Body of pancreas (tissue), 4 donors: ENCODE measurements around the gene COX7A1. TPM values are rescaled to one million over a fixed set of nuclear protein-coding genes. Genes with fewer than 3 reads are reported as not detected.

Experiments
- ATAC-seq: fragments of 150-250 bp; one replicate; pipeline ENCODE4 v1.9.1; 2016
- DNase-seq, 4 donors: peaks; one replicate each; pipeline ENCODE4 v3.0.0-alpha.2; 2019
- H3K27ac ChIP-seq, 4 donors: fragments of 200-600 bp; sonication (generic); 1 replicate in 3 of 4; 2 replicates in 1 of 4; pipeline versions ENCODE4 v1.5.1 to v1.6.1; 2016 to 2019; ENCODE audit warnings: mild to moderate bottlenecking in 1 of 4, mixed read lengths in 1 of 4, moderate library complexity in 1 of 4
- H3K27me3 ChIP-seq, 2 donors: fragments of 200-600 bp; sonication (generic); one replicate each; pipeline ENCODE4 v1.6.0; 2016; ENCODE audit warnings: mild to moderate bottlenecking in 1 of 2
- H3K36me3 ChIP-seq, 2 donors: fragments of 200-600 bp; sonication (generic); replicated peaks in 1 of 2; 2 replicates each; pipeline ENCODE4 v1.5.1; 2016; ENCODE audit warnings: low read depth in 2 of 2; ENCODE audit not compliant: insufficient read depth in 1 of 2
- H3K4me1 ChIP-seq: fragments of 200-600 bp; sonication (generic); one replicate; pipeline ENCODE4 v1.6.0; 2016
- H3K4me3 ChIP-seq, 2 donors: fragments of 200-600 bp; sonication (generic); 1 replicate in 1 of 2; 2 replicates in 1 of 2; pipeline ENCODE4 v1.5.1; 2016 to 2019
- H3K9me3 ChIP-seq, 3 donors: fragments of 200-600 bp; sonication (generic); 1 replicate in 2 of 3; 2 replicates in 1 of 3; pipeline ENCODE4 v1.5.1; 2016
- CTCF ChIP-seq, 7 experiments: fragments of 450-650 bp in 4 of 7; fragments of 200-600 bp in 3 of 7; sonication (generic) in 3 of 7; IDR thresholded peaks; one replicate each; pipeline ENCODE4 v1.5.1; 2016 to 2019; ENCODE audit warnings: antibody characterized with exemption in 7 of 7
- POLR2A ChIP-seq, 3 donors: fragments of 450-650 bp; IDR thresholded peaks; one replicate each; pipeline ENCODE4 v1.6.1; 2016; ENCODE audit warnings: antibody characterized with exemption in 3 of 3, mild to moderate bottlenecking in 2 of 3
- WGBS, 2 donors: methylation state at CpG; one replicate each; pipeline ENCODE4 v1.1.5; 2017; 5-methylcytosine and 5-hydroxymethylcytosine counted together
- intact Hi-C: fragments of 100-400 bp; cut with DNase I; formaldehyde crosslinking; loops from one replicate; pipeline ENCODE4 v1.15.1; 2023
- total RNA-seq, 2 donors: library from RNA; depleted of rRNA; stranded (reverse); fragments of >200 nt; gene quantifications; one replicate each; pipeline ENCODE4 v1.1.0, GENCODE V29; 2016

COX7A1 gene
- total RNA-seq, 2 donors from 2014 or later = 1.6 to 29.0 TPM

GRCh38 chr19:36110487-36111199 is 41.6 kb downstream of the COX7A1 start, which contains the start of gene OVOL3:
OVOL3 (plus strand) TSS chr19:36111143; CDS start chr19:36111203, 60 bp downstream.
- Histone ChIP-seq H3K4me1 (peaks cover 11% of the 10 kb centered on the region), H3K36me3 (no peaks in the 10 kb centered on the region), H3K27ac (no peak within 1 kb of the TSS), H3K27me3 (no peaks in the 10 kb centered on the region), H3K9me3 (no peaks in the 10 kb centered on the region), H3K4me3 (no peak within 1 kb of the TSS)
- TF ChIP-seq CTCF (IDR thresholded peaks at IDR 0.05) (no peak), POLR2A (IDR thresholded peaks at IDR 0.05) (no peak)
- intact Hi-C loops = no loop called here
- 89% methylated on average over 1 of the region's 1 CpG; no CpG with 5 or more reads in 1 of the 2 donors for WGBS, 2 donors
- no peak for ATAC-seq
- no peak for DNase-seq

DNA sequence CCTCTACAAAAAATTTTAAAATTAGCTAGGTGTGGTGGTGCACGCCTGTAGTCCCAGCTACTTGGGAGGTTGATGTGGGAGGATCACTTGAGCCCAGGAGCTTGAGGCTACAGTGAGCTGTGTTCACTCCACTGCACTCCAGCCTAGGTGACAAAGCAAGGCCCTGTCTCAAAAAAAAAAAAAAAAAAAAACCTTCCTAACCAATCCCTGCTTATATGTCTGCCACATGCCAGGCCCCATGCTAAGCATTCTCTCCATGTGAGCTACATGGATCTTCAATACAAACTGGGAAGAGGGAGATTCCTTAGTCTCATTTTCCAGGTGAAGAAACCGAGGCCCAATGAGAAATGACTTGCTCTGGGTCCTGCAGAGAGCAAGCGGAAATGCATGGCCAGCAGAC is 43.6 kb downstream of the COX7A1 start:
- Histone ChIP-seq H3K36me3 (no peaks in the 10 kb centered on the region), H3K27ac (no peak overlapping the region), H3K27me3 (no peaks in the 10 kb centered on the region), H3K9me3 (no peaks in the 10 kb centered on the region), H3K4me3 (no peak overlapping the region), H3K4me1 (peaks cover 4% of the 10 kb centered on the region)
- no peak for TF ChIP-seq CTCF (IDR thresholded peaks at IDR 0.05)
- TF ChIP-seq POLR2A (IDR thresholded peaks at IDR 0.05) = no peak
- WGBS, 2 donors = 88 to 94% methylated on average over 3 of the region's 3 CpGs
- no peak for ATAC-seq
- DNase-seq = no peak
- intact Hi-C loops = no loop called here

DNA sequence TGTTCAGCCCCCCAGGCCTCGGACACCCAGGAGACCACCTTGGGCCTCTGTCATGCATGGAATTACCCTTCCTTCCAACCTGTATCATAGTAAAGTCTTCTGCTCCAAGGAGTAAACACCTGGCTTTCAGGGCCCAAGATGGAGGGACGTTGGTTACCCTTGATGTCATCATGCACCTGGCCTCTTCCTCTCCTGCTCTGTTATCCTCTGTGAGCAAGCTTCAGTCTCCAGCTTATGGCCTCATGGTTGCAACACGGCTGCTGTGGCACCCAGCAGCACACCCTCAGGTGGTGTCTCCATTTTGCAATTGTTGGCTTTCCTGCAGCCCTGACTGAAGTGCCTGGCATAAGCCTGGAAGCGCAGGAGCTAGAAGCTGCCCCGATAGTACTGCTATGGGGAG is 45.3 kb downstream of the COX7A1 start:
- Histone ChIP-seq H3K36me3 (no peaks in the 10 kb centered on the region), H3K27ac (no peak overlapping the region), H3K27me3 (no peaks in the 10 kb centered on the region), H3K4me3 (no peak overlapping the region), H3K4me1 (no peaks in the 10 kb centered on the region), H3K9me3 (no peaks in the 10 kb centered on the region)
- DNase-seq (no peak), ATAC-seq (no peak)
- intact Hi-C loops = no loop called here
- TF ChIP-seq CTCF (IDR thresholded peaks at IDR 0.05) = no peak
- no peak for TF ChIP-seq POLR2A (IDR thresholded peaks at IDR 0.05)
- WGBS, 2 donors = 88 to 90% methylated on average over 4 to 5 of the region's 5 CpGs

DNA sequence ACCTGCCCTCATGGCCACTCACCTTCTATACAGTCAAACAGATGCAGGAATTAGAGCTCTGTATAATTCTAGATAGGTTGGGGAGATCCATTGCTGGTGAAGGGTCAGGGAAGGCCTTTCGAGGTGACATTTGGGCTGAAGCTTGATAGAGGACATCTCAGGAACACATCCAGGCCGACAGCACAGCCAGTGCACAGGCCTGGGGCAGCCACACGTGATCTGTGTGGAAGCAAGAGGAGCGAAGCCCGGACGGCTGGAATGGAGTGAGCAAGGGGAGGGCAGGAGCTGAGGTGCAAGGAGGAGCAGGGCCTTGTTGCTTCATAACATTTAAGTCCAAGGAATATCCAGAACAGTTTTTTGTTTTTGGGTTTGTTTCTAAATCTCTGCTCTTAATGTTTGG is 45.8 kb downstream of the COX7A1 start:
- intact Hi-C loops = no loop called here
- Histone ChIP-seq H3K4me3 (no peak overlapping the region), H3K4me1 (no peaks in the 10 kb centered on the region), H3K36me3 (no peaks in the 10 kb centered on the region), H3K27ac (no peak overlapping the region), H3K27me3 (no peaks in the 10 kb centered on the region), H3K9me3 (no peaks in the 10 kb centered on the region)
- no peak for TF ChIP-seq CTCF (IDR thresholded peaks at IDR 0.05)
- TF ChIP-seq POLR2A (IDR thresholded peaks at IDR 0.05) = no peak
- WGBS, 2 donors = 88 to 92% methylated on average over 6 of the region's 6 CpGs
- no peak for ATAC-seq
- no peak for DNase-seq
